Activated CD8-positive, alpha-beta memory T cell treated with anti-CD3 and anti-CD28 coated beads, Interleukin-2, amount 50 U/mL, for 4 hours (primary cell): ENCODE results near the gene ZDHHC18.
"Not testable (repeated sequence)": the region's sequence is repeated elsewhere in the genome, so short reads cannot be mapped to it uniquely, and the experiment has no call there.

Experiments used
- DNase-seq: peaks from one replicate; pipeline ENCODE4 v3.0.0-alpha.2; 2020

ZDHHC18 gene

DNA sequence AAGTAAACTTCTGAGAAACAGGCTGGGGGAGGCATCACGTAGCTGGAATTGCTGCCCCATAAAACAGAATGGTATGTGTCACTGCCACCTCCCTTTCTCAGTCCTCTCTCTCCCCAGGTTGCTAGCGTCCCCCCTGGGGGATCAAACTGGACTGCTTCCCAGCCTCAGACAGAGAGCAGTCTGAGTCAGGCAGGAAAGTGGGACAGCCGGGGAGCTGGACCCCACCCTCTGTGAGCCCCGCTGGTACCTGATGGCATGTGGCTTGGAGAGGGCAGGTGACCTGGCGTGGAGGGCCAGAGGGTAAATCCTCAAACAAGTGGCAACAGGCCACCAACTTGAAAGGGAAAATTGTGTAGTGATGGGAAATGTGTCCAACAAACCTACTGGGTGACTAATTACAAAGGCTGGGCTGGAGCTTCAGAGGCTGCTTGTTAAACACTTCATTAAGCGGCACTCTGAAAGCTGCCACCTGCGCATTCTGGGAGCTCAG, 35.4 kb downstream of the ZDHHC18 start:
- no peak for DNase-seq

DNA sequence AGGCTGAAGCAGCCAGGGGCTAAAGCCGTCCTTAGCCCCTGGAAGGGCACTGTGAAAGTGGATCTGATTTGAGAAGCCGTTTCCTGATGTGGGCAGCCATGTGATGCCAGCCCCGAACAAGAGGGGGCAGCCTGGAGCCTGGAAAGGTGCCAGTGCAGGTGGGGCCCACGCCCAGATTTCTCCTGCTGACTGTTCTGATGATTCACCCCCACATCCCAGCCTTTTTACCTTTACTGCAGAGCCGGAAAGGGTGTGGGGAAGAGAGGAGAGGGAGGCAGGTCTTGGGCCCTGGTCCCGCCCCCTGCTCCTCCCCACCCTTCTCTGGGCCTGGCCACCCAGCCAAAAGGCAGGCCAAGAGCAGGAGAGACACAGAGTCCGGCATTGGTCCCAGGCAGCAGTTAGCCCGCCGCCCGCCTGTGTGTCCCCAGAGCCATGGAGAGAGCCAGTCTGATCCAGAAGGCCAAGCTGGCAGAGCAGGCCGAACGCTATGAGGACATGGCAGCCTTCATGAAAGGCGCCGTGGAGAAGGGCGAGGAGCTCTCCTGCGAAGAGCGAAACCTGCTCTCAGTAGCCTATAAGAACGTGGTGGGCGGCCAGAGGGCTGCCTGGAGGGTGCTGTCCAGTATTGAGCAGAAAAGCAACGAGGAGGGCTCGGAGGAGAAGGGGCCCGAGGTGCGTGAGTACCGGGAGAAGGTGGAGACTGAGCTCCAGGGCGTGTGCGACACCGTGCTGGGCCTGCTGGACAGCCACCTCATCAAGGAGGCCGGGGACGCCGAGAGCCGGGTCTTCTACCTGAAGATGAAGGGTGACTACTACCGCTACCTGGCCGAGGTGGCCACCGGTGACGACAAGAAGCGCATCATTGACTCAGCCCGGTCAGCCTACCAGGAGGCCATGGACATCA, 36.5 kb downstream of the ZDHHC18 start, which contains the start of gene SFN:
TSS of gene SFN (plus strand) at position 369 of the 904 bp plus-strand sequence. CDS start at position 433, 64 bp downstream.
- DNase-seq, result peak; percentile 45

DNA sequence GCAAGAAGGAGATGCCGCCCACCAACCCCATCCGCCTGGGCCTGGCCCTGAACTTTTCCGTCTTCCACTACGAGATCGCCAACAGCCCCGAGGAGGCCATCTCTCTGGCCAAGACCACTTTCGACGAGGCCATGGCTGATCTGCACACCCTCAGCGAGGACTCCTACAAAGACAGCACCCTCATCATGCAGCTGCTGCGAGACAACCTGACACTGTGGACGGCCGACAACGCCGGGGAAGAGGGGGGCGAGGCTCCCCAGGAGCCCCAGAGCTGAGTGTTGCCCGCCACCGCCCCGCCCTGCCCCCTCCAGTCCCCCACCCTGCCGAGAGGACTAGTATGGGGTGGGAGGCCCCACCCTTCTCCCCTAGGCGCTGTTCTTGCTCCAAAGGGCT, 37.2 kb downstream of the ZDHHC18 start:
- DNase-seq, result no peak

- DNase-seq, result peak; percentile 94
Observed at GRCh38 chr1:26864610-26865480, 38.4 kb downstream of the ZDHHC18 start.

DNA sequence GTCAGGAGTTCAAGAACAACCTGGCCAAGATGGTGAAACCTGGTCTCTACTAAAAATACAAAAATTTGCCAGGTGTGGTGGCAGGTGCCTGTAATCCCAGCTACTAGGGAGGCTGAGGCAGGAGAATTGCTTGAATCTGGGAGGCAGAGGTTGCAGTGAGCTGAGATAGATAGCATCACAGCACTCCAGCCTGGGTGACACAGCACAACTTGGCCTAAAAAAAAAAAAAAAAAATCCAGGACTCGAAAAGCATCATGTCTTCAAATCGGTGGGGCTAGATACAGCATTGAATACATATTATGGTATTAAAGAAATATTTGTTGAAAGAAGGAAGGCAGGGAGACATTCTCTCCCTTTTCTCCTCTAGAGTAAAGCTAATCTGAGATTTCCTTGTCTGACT, 46.6 kb downstream of the ZDHHC18 start:
- not testable (repeated sequence) for DNase-seq

DNA sequence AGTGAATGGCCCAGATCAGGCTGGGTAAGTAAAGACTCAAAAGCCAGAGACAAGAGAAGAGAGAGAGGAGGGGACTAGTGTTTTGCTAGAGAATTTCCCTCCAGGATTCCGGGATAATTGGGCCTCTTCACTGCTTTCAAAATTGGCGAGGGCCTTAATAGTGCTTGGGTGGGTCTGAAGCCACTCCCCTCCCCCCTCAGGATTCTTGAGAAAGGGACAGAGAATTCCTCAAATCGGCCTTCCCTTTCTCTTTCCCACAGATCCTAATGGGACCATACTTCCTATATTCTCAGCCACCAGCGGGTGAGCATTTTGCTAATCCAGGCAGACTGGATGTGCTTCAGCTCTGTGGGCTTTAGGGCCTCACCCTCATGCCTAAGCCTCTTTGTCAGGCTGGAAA, 48.4 kb downstream of the ZDHHC18 start:
- no peak for DNase-seq

DNA sequence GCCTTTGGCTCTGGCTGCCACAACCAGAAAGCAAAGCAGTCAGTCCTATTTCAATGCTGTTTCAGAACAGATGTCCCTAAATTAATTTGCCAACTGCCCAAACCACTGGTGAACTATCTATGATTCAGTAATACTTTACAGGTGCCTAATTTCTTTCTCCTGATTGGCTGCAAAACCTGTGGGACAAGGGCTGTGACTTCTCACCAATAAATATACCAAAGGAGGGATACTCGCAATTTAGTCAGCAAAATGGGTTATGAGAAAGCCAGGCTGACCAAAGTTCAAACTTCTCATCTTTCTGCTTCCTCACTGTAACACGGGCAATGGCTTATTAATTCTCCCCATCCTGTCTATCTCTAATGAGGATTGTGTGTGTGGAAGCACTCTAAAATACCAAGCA, 50.8 kb downstream of the ZDHHC18 start:
- DNase-seq, result no peak

GRCh38 chr1:26879793-26880192, 53.3 kb downstream of the ZDHHC18 start:
- no peak for DNase-seq

DNA sequence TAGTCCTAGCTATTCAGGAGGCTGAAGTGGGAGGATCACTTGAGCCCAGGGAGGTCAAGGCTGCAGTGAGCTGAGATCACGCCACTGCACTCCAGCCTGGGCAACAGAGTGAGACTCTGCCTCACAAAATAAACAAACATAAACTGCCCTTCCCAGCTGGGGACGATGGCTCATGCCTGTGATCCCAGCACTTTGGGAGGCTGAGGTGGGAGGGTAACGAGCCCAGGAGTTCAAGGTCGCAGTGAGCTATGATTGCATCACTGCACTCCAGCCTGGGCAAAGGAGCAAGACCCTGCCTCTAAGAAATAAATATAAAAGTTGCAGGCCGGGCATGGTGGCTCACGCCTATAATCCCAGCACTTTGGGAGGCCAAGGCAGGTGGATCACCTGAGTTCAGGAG, 55.1 kb downstream of the ZDHHC18 start:
- DNase-seq, result not testable (repeated sequence)

DNA sequence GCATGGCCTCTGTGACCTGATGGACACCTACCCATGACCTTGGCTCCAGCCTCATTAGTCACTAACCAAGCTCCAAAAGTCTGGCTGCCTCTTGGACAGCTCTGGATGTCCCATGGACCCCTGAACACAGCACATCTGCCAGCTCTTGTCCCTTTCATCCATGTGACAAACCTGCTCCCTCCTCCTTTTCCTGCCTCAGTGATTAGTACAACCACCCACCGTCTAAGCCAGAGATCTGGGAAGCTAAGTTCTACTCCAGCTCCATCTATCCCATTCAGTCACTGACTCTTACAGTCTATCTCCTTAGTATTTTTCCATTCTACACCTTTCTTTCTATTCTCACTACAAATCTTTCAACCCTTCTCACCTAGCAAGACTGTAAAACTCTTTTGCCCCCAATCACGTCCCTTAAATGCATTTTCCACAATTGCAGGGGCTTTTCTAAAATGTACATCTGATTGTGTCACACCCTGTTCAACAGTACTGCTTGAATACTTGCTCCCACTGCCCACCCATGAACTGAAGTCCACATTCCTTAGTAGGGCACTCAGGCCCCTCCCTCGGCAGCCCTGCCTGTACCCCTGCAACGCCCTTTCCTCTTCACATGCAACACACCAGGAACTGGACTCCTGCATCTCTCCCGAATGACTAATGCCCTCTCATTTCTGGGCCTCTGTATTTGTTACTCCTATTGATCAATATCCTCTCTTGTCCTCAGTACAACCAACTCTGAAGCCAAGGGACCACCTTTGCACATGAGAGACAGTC, 56.4 kb downstream of the ZDHHC18 start:
- DNase-seq, result no peak

DNA sequence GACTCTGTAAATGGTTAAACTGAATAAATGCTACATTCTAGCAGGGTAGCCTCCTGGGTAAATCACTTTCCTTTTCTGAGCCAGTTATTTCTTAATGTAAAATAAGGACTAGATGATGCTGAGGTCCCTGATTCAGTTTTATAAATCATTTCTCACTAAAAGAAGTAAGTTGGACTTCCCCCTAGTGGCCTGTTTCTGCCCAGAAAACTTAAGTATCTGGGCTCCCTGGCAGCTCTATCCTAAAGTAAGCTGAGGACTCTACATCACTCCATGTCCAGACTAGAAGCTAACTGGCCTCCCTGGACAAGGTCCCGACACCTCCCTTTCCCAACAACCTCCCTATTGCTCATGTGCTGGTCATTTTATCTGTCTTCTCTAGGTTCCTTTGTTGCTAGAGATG, 60.6 kb downstream of the ZDHHC18 start:
- DNase-seq, result no peak

DNA sequence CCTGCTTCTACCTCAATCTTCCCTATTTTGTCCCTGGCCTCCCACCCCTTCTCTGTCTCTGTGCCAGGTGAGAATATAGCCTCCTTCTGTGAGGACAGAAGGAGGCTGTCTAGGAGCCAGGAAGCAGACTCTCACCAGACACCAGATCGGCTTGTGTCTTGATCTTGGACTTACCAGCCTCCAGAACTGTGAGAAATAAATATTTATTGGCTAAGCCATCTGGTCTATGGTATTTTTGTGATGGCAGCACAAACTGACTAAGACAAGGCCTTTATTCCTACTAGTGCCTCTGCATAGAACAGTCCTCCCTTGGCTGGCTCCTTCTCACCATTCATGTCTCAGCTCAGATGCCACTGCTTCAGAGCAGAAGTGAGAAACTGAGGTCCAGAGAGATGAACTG, 61.7 kb downstream of the ZDHHC18 start:
- no peak for DNase-seq

GRCh38 chr1:26889551-26890466, 63.3 kb downstream of the ZDHHC18 start, which contains the start of gene GPN2:
GPN2 (minus strand) TSS chr1:26890283; CDS start chr1:26890096, 187 bp downstream.
- DNase-seq, result peak; percentile 75

DNA sequence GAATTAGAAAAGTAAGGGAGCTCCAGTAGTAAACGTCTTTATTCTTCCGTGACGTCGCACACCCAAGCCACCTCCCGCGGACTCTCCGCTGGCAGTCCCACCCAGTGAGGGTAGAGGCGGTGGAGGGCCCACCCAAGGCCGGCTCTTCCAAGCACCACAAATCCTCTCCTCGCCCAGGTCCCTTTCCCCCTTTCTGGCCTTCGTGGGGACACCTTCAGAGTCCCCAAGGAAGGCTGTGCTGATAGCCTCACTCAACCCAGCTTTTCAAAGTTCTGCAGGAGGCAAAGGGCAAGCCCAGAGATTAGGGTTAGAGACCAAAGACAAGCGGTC, 63.9 kb downstream of the ZDHHC18 start:
- DNase-seq, result no peak

DNA sequence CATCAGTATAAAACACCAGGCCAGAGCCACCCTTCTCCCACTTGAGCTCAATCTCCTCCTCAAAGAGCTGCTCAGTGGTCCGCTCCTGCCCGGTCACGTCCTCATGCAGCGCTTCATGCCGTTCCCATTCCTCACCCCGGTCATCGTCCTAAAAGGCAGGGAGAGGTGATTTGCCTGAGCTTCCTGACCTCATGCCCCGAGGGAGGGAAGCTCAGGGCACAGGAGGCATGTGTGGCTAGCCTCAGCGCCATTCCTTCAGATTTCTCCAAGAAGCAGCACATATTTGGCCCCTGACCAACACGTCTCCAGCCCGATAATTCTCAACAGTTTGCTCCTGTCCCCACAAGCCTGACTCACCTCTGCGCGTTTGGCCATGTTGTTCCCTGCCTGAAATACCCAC, 67.8 kb downstream of the ZDHHC18 start:
- no peak for DNase-seq

GRCh38 chr1:26897351-26897750, 70.9 kb downstream of the ZDHHC18 start:
- no peak for DNase-seq

DNA sequence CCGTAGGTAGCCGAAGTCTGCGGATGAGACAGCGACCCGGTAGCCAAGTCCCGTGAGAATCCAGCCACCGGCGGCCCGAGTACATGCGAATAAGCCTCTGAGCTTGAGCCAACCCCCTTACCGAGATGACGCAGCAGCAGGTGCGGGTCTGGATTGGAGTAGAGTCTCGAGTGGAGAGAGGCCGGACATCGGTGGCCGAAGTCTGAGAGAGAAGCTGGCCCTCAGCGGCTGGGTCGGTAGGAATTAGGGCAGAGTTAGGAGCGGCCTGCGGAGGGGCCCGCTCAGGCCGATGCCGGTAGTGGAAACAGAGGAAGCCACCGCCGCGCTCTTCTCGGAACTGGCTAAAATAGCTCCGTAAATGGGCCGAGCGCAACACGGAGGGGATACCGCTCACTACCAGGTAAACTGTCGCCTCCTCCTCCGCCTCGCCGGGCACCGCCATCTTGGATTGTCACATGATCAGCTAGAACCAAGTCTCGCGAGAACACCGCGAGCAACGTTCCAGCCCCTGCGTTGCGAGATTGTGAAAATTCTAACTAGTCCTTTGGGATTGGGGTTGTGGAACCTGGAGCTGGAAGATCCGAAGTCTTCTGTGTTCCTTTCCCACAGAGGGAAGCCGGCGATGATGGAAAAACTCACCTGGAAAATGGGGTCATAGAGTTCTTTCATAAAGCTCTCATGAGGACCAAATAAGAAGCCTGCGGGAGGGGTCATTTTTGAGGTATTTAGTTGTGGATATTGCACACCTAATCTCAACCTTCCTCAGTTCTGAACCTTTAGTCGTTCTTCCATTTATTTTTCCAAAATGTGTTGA, 73.7 kb downstream of the ZDHHC18 start, which contains the start of gene GPATCH3:
TSS of gene GPATCH3 (minus strand) at position 467 of the 814 bp plus-strand sequence. CDS start at position 442, 25 bp downstream.
- DNase-seq, result peak; percentile 87

GRCh38 chr1:26900815-26901511, 74.5 kb downstream of the ZDHHC18 start:
- DNase-seq, result no peak
